Calu3 (cell line): Measurements from ENCODE around the gene EEF1AKMT3. TPM values are rescaled to one million over a fixed set of nuclear protein-coding genes. Genes with fewer than 3 reads are reported as not detected.

ENCODE experiments used
- BruUV-seq: library from RNA; stranded (reverse); fragments of 400-500 nt; replicated peaks from 2 replicates; lab custom pipeline; 2021; lab: Mats Ljungman, UMichigan
- CTCF ChIA-PET: fragments of 300-600 bp; sonication (Branson Sonifier 250); formaldehyde crosslinking; loops from one replicate; lab custom pipeline; 2022; ENCODE audit warnings: antibody characterized with exemption; lab: Charles Lee
- DNase-seq: peaks from one replicate; pipeline ENCODE4 v3.0.0; 2022
- H3K27ac Mint-ChIP-seq: one replicate; pipeline ENCODE4 v1.8.0; 2022; ENCODE audit warnings: mixed read lengths; ENCODE audit not compliant: unreplicated experiment
- H3K27me3 Mint-ChIP-seq: one replicate; pipeline ENCODE4 v1.8.0; 2022; ENCODE audit warnings: mixed read lengths; ENCODE audit not compliant: unreplicated experiment
- H3K36me3 Mint-ChIP-seq: one replicate; pipeline ENCODE4 v1.8.0; 2022; ENCODE audit warnings: mild to moderate bottlenecking, moderate library complexity, mixed read lengths; ENCODE audit not compliant: insufficient read depth, unreplicated experiment
- H3K4me1 Mint-ChIP-seq: one replicate; pipeline ENCODE4 v1.8.0; 2022; ENCODE audit warnings: mild to moderate bottlenecking, low read depth, mixed read lengths; ENCODE audit not compliant: unreplicated experiment
- H3K4me3 Mint-ChIP-seq: one replicate; pipeline ENCODE4 v1.8.0; 2022; ENCODE audit warnings: mild to moderate bottlenecking, low read depth, moderate library complexity, mixed read lengths; ENCODE audit not compliant: unreplicated experiment
- H3K9me3 Mint-ChIP-seq: one replicate; pipeline ENCODE4 v1.8.0; 2022; ENCODE audit warnings: low read depth, mixed read lengths; ENCODE audit not compliant: unreplicated experiment
- CTCF ChIP-seq: fragments of 200-600 bp; IDR thresholded peaks from one replicate; pipeline ENCODE4 v1.8.0; 2022; ENCODE audit warnings: antibody characterized with exemption; ENCODE audit not compliant: unreplicated experiment
- intact Hi-C: fragments of 100-400 bp; cut with micrococcal nuclease; formaldehyde crosslinking; loops from one replicate; pipeline ENCODE4 v1.10.0; 2022; ENCODE audit not compliant: unreplicated experiment
- total RNA-seq: library from RNA; stranded (reverse); gene quantifications from 2 replicates; pipeline ENCODE4 v1.2.3, GENCODE V29; 2022

The EEF1AKMT3 gene
- total RNA-seq, 1 experiment from 2014 or later = 8.4 TPM

- Mint-ChIP-seq H3K27me3 (peaks cover 59% of the 10 kb centered on the region), H3K4me3 (no peak overlapping the region), H3K9me3 (no peaks in the 10 kb centered on the region), H3K36me3 (peaks cover 19% of the 10 kb centered on the region), H3K4me1 (peaks cover 42% of the 10 kb centered on the region), H3K27ac (no peak overlapping the region)
- no peak for TF ChIP-seq CTCF
- BruUV-seq = no TSS peak
- CTCF ChIA-PET = interaction anchor here (0.9 kb wide), 1 partner anchor 9 kb away, joined by 3 read pairs; no protein-coding TSS in a partner anchor
- no peak for DNase-seq
- intact Hi-C loops = no loop called here
Measured at GRCh38 chr12:57740656-57741412, 31.6 kb upstream of the EEF1AKMT3 start.

- intact Hi-C loops = no loop called here
- peaks cover 25% of the 10 kb centered on the region for H3K36me3 Mint-ChIP-seq
- peaks cover 43% of the 10 kb centered on the region for H3K4me1 Mint-ChIP-seq
- CTCF ChIA-PET = no interaction called here
- H3K9me3 Mint-ChIP-seq = no peaks in the 10 kb centered on the region
- no peak for TF ChIP-seq CTCF
- no peak overlapping the region for H3K4me3 Mint-ChIP-seq
- peaks cover 53% of the 10 kb centered on the region for H3K27me3 Mint-ChIP-seq
- H3K27ac Mint-ChIP-seq = no peak overlapping the region
- no peak for DNase-seq
- BruUV-seq = no TSS peak
Measured at GRCh38 chr12:57741413-57741789, 31.0 kb upstream of the EEF1AKMT3 start.

GRCh38 chr12:57741844-57742738 is 30.3 kb upstream of the EEF1AKMT3 start:
- H3K27me3 Mint-ChIP-seq = peaks cover 46% of the 10 kb centered on the region
- no peaks in the 10 kb centered on the region for H3K9me3 Mint-ChIP-seq
- DNase-seq = no peak
- no peak for TF ChIP-seq CTCF
- H3K4me1 Mint-ChIP-seq = peaks cover 41% of the 10 kb centered on the region
- BruUV-seq = no TSS peak
- no peak overlapping the region for H3K4me3 Mint-ChIP-seq
- intact Hi-C loops = no loop called here
- H3K27ac Mint-ChIP-seq = no peak overlapping the region
- CTCF ChIA-PET = interaction anchor here (0.6 kb wide), 1 partner anchor 19 kb away, joined by 3 read pairs; no protein-coding TSS in a partner anchor
- peaks cover 32% of the 10 kb centered on the region for H3K36me3 Mint-ChIP-seq

GRCh38 chr12:57743769-57744168 is 28.6 kb upstream of the EEF1AKMT3 start:
- no TSS peak for BruUV-seq
- Mint-ChIP-seq H3K4me3 (peak overlapping the region; percentile 93), H3K27me3 (peaks cover 38% of the 10 kb centered on the region), H3K9me3 (no peaks in the 10 kb centered on the region), H3K4me1 (peaks cover 41% of the 10 kb centered on the region), H3K27ac (peak overlapping the region; percentile 99), H3K36me3 (peaks cover 49% of the 10 kb centered on the region)
- CTCF ChIA-PET = interaction anchor here (1.5 to 1.8 kb wide), 2 partner anchors 9 to 13 kb away, joined by 5 to 8 read pairs; no protein-coding TSS in a partner anchor
- DNase-seq = no peak
- TF ChIP-seq CTCF = no peak
- intact Hi-C loops = no loop called here
